ENCODE data around the gene HOXB9. TPM values are rescaled to one million over a fixed set of nuclear protein-coding genes. Genes with fewer than 3 reads are reported as not detected.

HOXB9 gene
- total and polyA plus RNA-seq, 2 donors from 2014 or later = 29.2 to 45.8 TPM

GRCh38 chr17:48582750-48583069, 43.4 kb downstream of the HOXB9 start:
- Histone ChIP-seq H3K27me3 (ENCODE audit: control insufficient read depth, insufficient read depth, low read length) (no peaks in the 10 kb centered on the region), H3K27ac (ENCODE audit: low read depth in 2 of 2, low read length in 2 of 2) (peak overlapping the region; percentile 97 to 98), H3K4me1 (ENCODE audit: control insufficient read depth in 2 of 3, insufficient read depth in 2 of 3, low read depth in 1 of 3, low read length in 3 of 3) (peaks cover 12 to 28% (median 16%) of the 10 kb centered on the region in 3 donors), H3K9me3 (ENCODE audit: control insufficient read depth in 2 of 3, insufficient read depth in 1 of 3, low read length in 3 of 3) (no peaks in the 10 kb centered on the region), H3K9ac (ENCODE audit: low read length in 3 of 3) (peak overlapping the region; percentile 83 to 96 (median 91)), H3K4me3 (ENCODE audit: low read length in 3 of 3) (peak overlapping the region; percentile 57 to 78 (median 77)), H3K36me3 (ENCODE audit: control insufficient read depth in 2 of 3, insufficient read depth in 3 of 3, low read length in 3 of 3) (peaks cover 0 to 2% (median 0%) of the 10 kb centered on the region in 3 donors)
- FAIRE-seq (no peak), DNase-seq (peak in 1 of 5 donors; percentile 31)
- TF ChIP-seq CTCF (IDR thresholded peaks at IDR 0.05; ENCODE audit: borderline replicate concordance, extremely low read depth, insufficient read depth) = no peak
- intact Hi-C loops (cut with DNase I) = no loop called here

GRCh38 chr17:48579760-48580554, 46.2 kb downstream of the HOXB9 start:
- peaks cover 9 to 27% (median 10%) of the 10 kb centered on the region in 3 donors for H3K4me1 ChIP-seq (ENCODE audit: control insufficient read depth in 2 of 3, insufficient read depth in 2 of 3, low read depth in 1 of 3, low read length in 3 of 3)
- peaks cover 0 to 2% (median 0%) of the 10 kb centered on the region in 3 donors for H3K36me3 ChIP-seq (ENCODE audit: control insufficient read depth in 2 of 3, insufficient read depth in 3 of 3, low read length in 3 of 3)
- TF ChIP-seq CTCF (IDR thresholded peaks at IDR 0.05; ENCODE audit: borderline replicate concordance, extremely low read depth, insufficient read depth) = no peak
- DNase-seq = peak in 4 of 5 donors; percentile 81 to 90 (median 86)
- no peak for FAIRE-seq
- intact Hi-C loops (cut with DNase I) = loop anchor here (5.0 kb wide), 1 partner anchor 38 kb away; no protein-coding TSS in a partner anchor
- peak overlapping the region; percentile 97 to 98 for H3K27ac ChIP-seq (ENCODE audit: low read depth in 2 of 2, low read length in 2 of 2)
- H3K9me3 ChIP-seq (ENCODE audit: control insufficient read depth in 2 of 3, insufficient read depth in 1 of 3, low read length in 3 of 3) = no peaks in the 10 kb centered on the region
- H3K27me3 ChIP-seq (ENCODE audit: control insufficient read depth, insufficient read depth, low read length) = no peaks in the 10 kb centered on the region
- peak overlapping the region; percentile 48 to 96 (median 91) for H3K9ac ChIP-seq (ENCODE audit: low read length in 3 of 3)
- H3K4me3 ChIP-seq (ENCODE audit: low read length in 3 of 3) = peak overlapping the region; percentile 46 to 77 (median 54)

- H3K9me3 ChIP-seq (ENCODE audit: control insufficient read depth in 2 of 3, insufficient read depth in 1 of 3, low read length in 3 of 3) = no peaks in the 10 kb centered on the region
- peak overlapping the region; percentile 46 to 77 (median 68) for H3K4me3 ChIP-seq (ENCODE audit: low read length in 3 of 3)
- FAIRE-seq (no peak), DNase-seq (no peak)
- TF ChIP-seq CTCF (IDR thresholded peaks at IDR 0.05; ENCODE audit: borderline replicate concordance, extremely low read depth, insufficient read depth) = no peak
- H3K27ac ChIP-seq (ENCODE audit: low read depth in 2 of 2, low read length in 2 of 2) = peak overlapping the region; percentile 87 to 95
- no peaks in the 10 kb centered on the region for H3K27me3 ChIP-seq (ENCODE audit: control insufficient read depth, insufficient read depth, low read length)
- intact Hi-C loops (cut with DNase I) = loop anchor here (5.0 kb wide), 1 partner anchor 37 kb away; no protein-coding TSS in a partner anchor
- peaks cover 9 to 26% (median 10%) of the 10 kb centered on the region in 3 donors for H3K4me1 ChIP-seq (ENCODE audit: control insufficient read depth in 2 of 3, insufficient read depth in 2 of 3, low read depth in 1 of 3, low read length in 3 of 3)
- H3K36me3 ChIP-seq (ENCODE audit: control insufficient read depth in 2 of 3, insufficient read depth in 3 of 3, low read length in 3 of 3) = peaks cover 0 to 2% (median 0%) of the 10 kb centered on the region in 3 donors
- H3K9ac ChIP-seq (ENCODE audit: low read length in 3 of 3) = peak overlapping the region; percentile 43 to 91 (median 72)
Measured at GRCh38 chr17:48579471-48579759, 46.7 kb downstream of the HOXB9 start.

All from kidney (tissue), 14 donors.